Measurements from ENCODE around the gene LNPEP. TPM values are rescaled to one million over a fixed set of nuclear protein-coding genes. Genes with fewer than 3 reads are reported as not detected.

The LNPEP gene
- total RNA-seq, 4 donors from 2014 or later, result 40.4 to 71.8 (median 51.3) TPM

GRCh38 chr5:96966801-96967200 lies 30.9 kb downstream of the LNPEP start:
- TF ChIP-seq EP300 (IDR thresholded peaks at IDR 0.05) (no peak), POLR2A (IDR thresholded peaks at IDR 0.05) (no peak), CTCF (IDR thresholded peaks at IDR 0.05) (no peak)
- WGBS, 2 donors, result 85 to 93% methylated on average over 4 of the region's 4 CpGs
- no peaks in the 10 kb centered on the region for H3K9me3 ChIP-seq
- H3K27me3 ChIP-seq, result no peaks in the 10 kb centered on the region
- no peak overlapping the region for H3K27ac ChIP-seq
- H3K36me3 ChIP-seq, result no peaks in the 10 kb centered on the region
- peaks cover 0 to 49% (median 26%) of the 10 kb centered on the region in 4 donors for H3K4me1 ChIP-seq
- no peak for DNase-seq (ENCODE audit: low spot score in 2 of 2)
- no peak overlapping the region for H3K4me3 ChIP-seq

DNA sequence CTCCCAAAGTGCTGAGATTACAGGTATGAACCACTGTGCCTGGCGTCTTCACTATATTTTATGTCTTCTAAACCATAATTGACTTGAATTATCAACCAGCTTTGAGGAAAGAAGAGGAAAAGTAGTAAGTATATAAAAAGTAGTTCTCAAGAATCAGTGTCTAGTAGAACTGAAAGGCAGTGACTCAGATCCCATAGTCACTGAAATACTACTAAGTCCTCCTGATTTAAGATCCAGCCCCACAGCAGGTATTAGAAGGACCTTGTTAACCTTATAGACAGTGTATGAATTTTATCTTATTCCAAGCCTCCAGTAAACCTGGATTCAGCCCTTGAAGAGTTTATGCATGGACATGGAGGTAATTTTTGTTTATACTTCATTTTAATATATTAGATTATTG lies 31.5 kb downstream of the LNPEP start:
- TF ChIP-seq EP300 (IDR thresholded peaks at IDR 0.05), result no peak
- TF ChIP-seq CTCF (IDR thresholded peaks at IDR 0.05), result no peak
- TF ChIP-seq POLR2A (IDR thresholded peaks at IDR 0.05), result no peak
- no peak for DNase-seq (ENCODE audit: low spot score in 2 of 2)
- no peaks in the 10 kb centered on the region for H3K9me3 ChIP-seq
- WGBS, 2 donors, result 48 to 77% methylated on average over 1 of the region's 1 CpG
- no peak overlapping the region for H3K4me3 ChIP-seq
- H3K4me1 ChIP-seq, result peaks cover 0 to 46% (median 23%) of the 10 kb centered on the region in 4 donors
- H3K27me3 ChIP-seq, result no peaks in the 10 kb centered on the region
- H3K27ac ChIP-seq, result no peak overlapping the region
- no peaks in the 10 kb centered on the region for H3K36me3 ChIP-seq

DNA sequence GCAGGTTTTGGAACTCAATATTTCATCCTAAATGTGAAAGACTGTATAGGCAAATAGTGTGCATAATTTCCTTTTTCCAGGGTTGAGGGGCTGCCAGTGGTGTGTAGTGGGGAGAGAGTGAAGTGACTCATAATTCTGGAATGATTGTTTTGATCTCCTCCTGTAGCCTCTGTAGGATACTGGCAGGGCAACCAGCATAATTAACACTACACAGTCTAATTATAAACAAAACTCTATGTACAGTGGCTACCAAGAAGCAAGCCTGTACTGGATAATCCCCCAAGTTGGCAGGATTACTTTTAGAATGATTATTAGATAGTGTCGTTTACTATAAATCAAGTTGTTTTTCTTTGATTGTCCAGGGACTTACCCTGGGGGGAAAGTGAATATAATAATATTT lies 32.2 kb downstream of the LNPEP start:
- Histone ChIP-seq H3K27ac (peak overlapping the region in 1 of 4 donors; percentile 38), H3K4me1 (peaks cover 0 to 40% (median 17%) of the 10 kb centered on the region in 4 donors), H3K36me3 (no peaks in the 10 kb centered on the region), H3K4me3 (no peak overlapping the region), H3K27me3 (no peaks in the 10 kb centered on the region), H3K9me3 (no peaks in the 10 kb centered on the region)
- TF ChIP-seq POLR2A (IDR thresholded peaks at IDR 0.05) (no peak), EP300 (IDR thresholded peaks at IDR 0.05) (no peak), CTCF (IDR thresholded peaks at IDR 0.05) (no peak)
- WGBS, 2 donors, result 16 to 17% methylated on average over 1 of the region's 1 CpG
- DNase-seq (ENCODE audit: low spot score in 2 of 2), result no peak

DNA sequence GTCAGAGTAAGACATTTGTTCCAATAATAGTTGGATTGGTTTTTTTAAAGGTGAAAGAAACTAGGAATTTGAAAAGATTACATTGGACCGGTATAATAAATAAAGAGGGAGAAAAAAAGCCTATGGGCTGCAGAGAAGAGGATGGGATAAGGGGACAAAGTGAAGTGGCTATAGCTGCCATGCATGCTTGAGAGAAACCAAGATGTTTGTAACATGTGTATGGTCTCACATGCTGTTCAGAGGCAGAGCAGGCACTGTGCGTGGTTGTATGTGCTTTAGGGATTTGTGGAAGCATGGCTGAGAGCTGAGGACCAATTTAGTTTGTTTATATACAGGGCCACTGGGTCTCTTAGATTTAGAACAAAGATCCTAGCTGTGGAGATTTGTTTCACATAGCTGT lies 32.7 kb downstream of the LNPEP start:
- Histone ChIP-seq H3K27ac (peak overlapping the region in 2 of 4 donors; percentile 22 to 38), H3K4me1 (peaks cover 0 to 38% (median 14%) of the 10 kb centered on the region in 4 donors), H3K4me3 (no peak overlapping the region), H3K27me3 (no peaks in the 10 kb centered on the region), H3K9me3 (no peaks in the 10 kb centered on the region), H3K36me3 (no peaks in the 10 kb centered on the region)
- WGBS, 2 donors, result 32 to 33% methylated on average over 2 of the region's 2 CpGs
- no peak for TF ChIP-seq EP300 (IDR thresholded peaks at IDR 0.05)
- TF ChIP-seq CTCF (IDR thresholded peaks at IDR 0.05), result no peak
- no peak for TF ChIP-seq POLR2A (IDR thresholded peaks at IDR 0.05)
- DNase-seq (ENCODE audit: low spot score in 2 of 2), result no peak

DNA sequence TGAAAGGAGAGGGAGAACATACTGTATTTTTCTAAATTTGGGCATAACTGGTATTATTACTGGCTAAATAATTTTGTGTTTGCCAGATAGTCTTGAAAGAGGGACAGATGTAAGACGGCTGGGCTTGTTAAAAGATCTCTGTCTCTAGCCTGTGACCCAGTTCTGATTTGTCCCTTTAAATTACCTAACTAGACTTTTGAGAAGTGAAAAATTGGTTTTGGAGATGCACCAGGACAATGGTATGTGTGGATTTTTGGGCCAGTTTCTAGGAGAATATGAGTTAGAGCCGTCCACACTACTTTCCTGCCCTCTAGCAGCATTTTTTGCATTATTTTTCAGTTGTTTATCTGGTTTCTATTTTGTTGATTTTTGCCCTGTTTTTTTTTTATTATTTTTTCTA lies 33.5 kb downstream of the LNPEP start:
- 34 to 47% methylated on average over 2 of the region's 2 CpGs for WGBS, 2 donors
- H3K27me3 ChIP-seq, result no peaks in the 10 kb centered on the region
- DNase-seq (ENCODE audit: low spot score in 2 of 2), result no peak
- H3K4me1 ChIP-seq, result peaks cover 0 to 31% (median 14%) of the 10 kb centered on the region in 4 donors
- no peaks in the 10 kb centered on the region for H3K9me3 ChIP-seq
- H3K27ac ChIP-seq, result no peak overlapping the region
- no peak overlapping the region for H3K4me3 ChIP-seq
- H3K36me3 ChIP-seq, result no peaks in the 10 kb centered on the region
- TF ChIP-seq POLR2A (IDR thresholded peaks at IDR 0.05), result no peak
